CD4-positive, alpha-beta T cell (primary cell): ENCODE measurements around the gene FSTL4. TPM values are rescaled to one million over a fixed set of nuclear protein-coding genes. Genes with fewer than 3 reads are reported as not detected.

Experiments used
- ATAC-seq: fragments of 200-7000 bp; cut with Tn5 transposase; one replicate; pipeline ENCODE4 v1.10.0; 2022; ENCODE audit warnings: mild to moderate bottlenecking; ENCODE audit not compliant: poor library complexity
- CTCF ChIA-PET: fragments of 350-600 bp; sonication (Branson Sonifier 250); formaldehyde crosslinking; loops from one replicate; lab custom pipeline; 2021; ENCODE audit warnings: antibody characterized with exemption, inconsistent platforms; lab: Charles Lee
- POLR2A ChIA-PET: fragments of 350-600 bp; sonication (Branson Sonifier 250); formaldehyde crosslinking; loops from one replicate; lab custom pipeline; 2021; ENCODE audit warnings: antibody characterized with exemption, inconsistent platforms; lab: Charles Lee
- DNase-seq, 14 experiments: peaks; one replicate each; pipeline ENCODE4 v3.0.0-alpha.2; 2013 to 2020; ENCODE audit warnings: mixed read lengths in 2 of 14
- H3K27ac ChIP-seq, 2 donors: one replicate each; pipeline versions ENCODE4 v1.5.1 to v1.7.0; 2013; ENCODE audit warnings: low read length in 2 of 2, low read depth in 1 of 2, mild to moderate bottlenecking in 1 of 2
- H3K27me3 ChIP-seq, 2 experiments: 1 replicate in 1 of 2; 2 replicates in 1 of 2; pipeline versions ENCODE4 v1.6.1 to v1.7.0; 2013; ENCODE audit warnings: low read length in 2 of 2, control low read depth in 1 of 2, mild to moderate bottlenecking in 1 of 2, moderate library complexity in 1 of 2; ENCODE audit not compliant: insufficient read depth in 2 of 2, control insufficient read depth in 1 of 2
- H3K36me3 ChIP-seq: one replicate; pipeline ENCODE4 v1.6.1; 2013; ENCODE audit warnings: low read length, control low read depth; ENCODE audit not compliant: insufficient read depth
- H3K4me1 ChIP-seq: one replicate; pipeline ENCODE4 v1.6.1; 2013; ENCODE audit warnings: low read length, control low read depth; ENCODE audit not compliant: insufficient read depth
- H3K4me3 ChIP-seq: one replicate; pipeline ENCODE4 v1.5.1; 2013; ENCODE audit warnings: mild to moderate bottlenecking, low read length, moderate library complexity
- H3K9me3 ChIP-seq, 2 experiments: 1 replicate in 1 of 2; 2 replicates in 1 of 2; pipeline versions ENCODE4 v1.6.1 to v1.7.0; 2013; ENCODE audit warnings: low read length in 2 of 2, mild to moderate bottlenecking in 2 of 2, control low read depth in 1 of 2, moderate library complexity in 1 of 2; ENCODE audit not compliant: control insufficient read depth in 1 of 2, insufficient read depth in 1 of 2
- H3K27ac Mint-ChIP-seq: one replicate; pipeline ENCODE4 v1.8.0; 2020; ENCODE audit warnings: mixed read lengths
- H3K27me3 Mint-ChIP-seq: one replicate; pipeline ENCODE4 v1.8.0; 2021; ENCODE audit warnings: mixed read lengths
- H3K36me3 Mint-ChIP-seq: one replicate; pipeline ENCODE4 v1.8.0; 2021; ENCODE audit warnings: low read depth, mixed read lengths
- H3K4me1 Mint-ChIP-seq: one replicate; pipeline ENCODE4 v1.8.0; 2021; ENCODE audit warnings: low read depth, mixed read lengths
- H3K4me3 Mint-ChIP-seq: one replicate; pipeline ENCODE4 v1.8.0; 2020; ENCODE audit warnings: mild to moderate bottlenecking, mixed read lengths
- H3K9me3 Mint-ChIP-seq: one replicate; pipeline ENCODE4 v1.8.0; 2020; ENCODE audit warnings: mixed read lengths
- CTCF ChIP-seq: fragments of 200-600 bp; IDR thresholded peaks from one replicate; pipeline ENCODE4 v1.8.0; 2022; ENCODE audit warnings: antibody characterized with exemption, mild to moderate bottlenecking
- intact Hi-C, 2 experiments: fragments of 100-400 bp; cut with DNase I in 1 of 2; cut with micrococcal nuclease in 1 of 2; formaldehyde crosslinking; loops; one replicate each; pipeline versions ENCODE4 v1.15.1 to v1.9.0; 2023 to 2025; cut with DNase I, micrococcal nuclease
- total RNA-seq, 174 experiments: library from RNA in 2 of 174; stranded (reverse) in 2 of 174; gene quantifications; one replicate each; pipeline ENCODE4 v1.2.3 and lab custom pipeline; 2021 to 2026

Gene FSTL4
- total RNA-seq, 2 experiments from 2014 or later, result not detected

- Histone ChIP-seq H3K4me3 (no peak overlapping the region), H3K36me3 (no peaks in the 10 kb centered on the region), H3K27me3 (no peaks in the 10 kb centered on the region), H3K4me1 (peaks cover 3% of the 10 kb centered on the region), H3K27ac (no peak overlapping the region), H3K9me3 (no peaks in the 10 kb centered on the region)
- Mint-ChIP-seq H3K27me3 (no peaks in the 10 kb centered on the region), H3K4me3 (no peak overlapping the region), H3K4me1 (peaks cover 4% of the 10 kb centered on the region), H3K9me3 (no peaks in the 10 kb centered on the region), H3K27ac (no peak overlapping the region), H3K36me3 (no peaks in the 10 kb centered on the region)
- POLR2A ChIA-PET, result no interaction called here
- intact Hi-C loops, result no loop called here
- DNase-seq (no peak), ATAC-seq (no peak)
- TF ChIP-seq CTCF, result no peak
- CTCF ChIA-PET, result no interaction called here
These were observed 379.9 kb downstream of the FSTL4 start for GRCh38 chr5:133232435-133232834.

- Mint-ChIP-seq H3K4me1 (peaks cover 4% of the 10 kb centered on the region), H3K27me3 (no peaks in the 10 kb centered on the region), H3K9me3 (no peaks in the 10 kb centered on the region), H3K27ac (no peak overlapping the region), H3K36me3 (no peaks in the 10 kb centered on the region), H3K4me3 (no peak overlapping the region)
- ATAC-seq (no peak), DNase-seq (peak in 1 of 14 experiments; percentile 25)
- H3K27ac ChIP-seq, result no peak overlapping the region
- no peak overlapping the region for H3K4me3 ChIP-seq
- no peak for TF ChIP-seq CTCF
- intact Hi-C loops, result no loop called here
- POLR2A ChIA-PET, result no interaction called here
- H3K27me3 ChIP-seq, result no peaks in the 10 kb centered on the region
- H3K36me3 ChIP-seq, result no peaks in the 10 kb centered on the region
- CTCF ChIA-PET, result no interaction called here
- peaks cover 3% of the 10 kb centered on the region for H3K4me1 ChIP-seq
- no peaks in the 10 kb centered on the region for H3K9me3 ChIP-seq
These were observed 380.3 kb downstream of the FSTL4 start for GRCh38 chr5:133232011-133232410.

GRCh38 chr5:133230823-133231578 lies 381.3 kb downstream of the FSTL4 start:
- H3K27ac ChIP-seq, result no peak overlapping the region
- intact Hi-C loops, result no loop called here
- Mint-ChIP-seq H3K4me1 (peaks cover 4% of the 10 kb centered on the region), H3K27ac (no peak overlapping the region), H3K36me3 (no peaks in the 10 kb centered on the region), H3K27me3 (no peaks in the 10 kb centered on the region), H3K9me3 (no peaks in the 10 kb centered on the region), H3K4me3 (no peak overlapping the region)
- H3K4me1 ChIP-seq, result peaks cover 3% of the 10 kb centered on the region
- TF ChIP-seq CTCF, result no peak
- POLR2A ChIA-PET, result no interaction called here
- CTCF ChIA-PET, result no interaction called here
- no peak for ATAC-seq
- no peak overlapping the region for H3K4me3 ChIP-seq
- no peak for DNase-seq
- no peaks in the 10 kb centered on the region for H3K27me3 ChIP-seq
- H3K36me3 ChIP-seq, result no peaks in the 10 kb centered on the region
- H3K9me3 ChIP-seq, result no peaks in the 10 kb centered on the region
